ENCODE results near the gene NUDT21. TPM values are rescaled to one million over a fixed set of nuclear protein-coding genes. Genes with fewer than 3 reads are reported as not detected.

Gene NUDT21
- total RNA-seq, 1 experiment from 2014 or later, result 218 TPM

GRCh38 chr16:56388209-56388608, 62.9 kb downstream of the NUDT21 start (continued):
- TF ChIP-seq YY1 (IDR thresholded peaks at IDR 0.05; ENCODE audit: extremely low read depth, insufficient replicate concordance, low read depth, low read length) (no peak), JUND (IDR thresholded peaks at IDR 0.05) (no peak), FOSL1 (IDR thresholded peaks at IDR 0.05; ENCODE audit: low read depth) (no peak), TCF7L2 (IDR thresholded peaks at IDR 0.05; ENCODE audit: borderline replicate concordance, extremely low read depth, insufficient read depth, insufficient read length) (no peak), EZH2phosphoT487 (IDR thresholded peaks at IDR 0.05; ENCODE audit: borderline replicate concordance) (no peak), CTCF (IDR thresholded peaks at IDR 0.05 in 2 of 3, conservative IDR thresholded peaks at IDR 0.05 in 1 of 3; ENCODE audit: borderline replicate concordance in 1 of 3, insufficient read depth in 1 of 3, low read depth in 2 of 3, low read length in 2 of 3) (no peak), CBX3 (IDR thresholded peaks at IDR 0.05; ENCODE audit: low read depth) (no peak), EZH2 (IDR thresholded peaks at IDR 0.05) (no peak), POLR2AphosphoS5 (IDR thresholded peaks at IDR 0.05; ENCODE audit: low read depth, low read length) (no peak), ZBTB33 (IDR thresholded peaks at IDR 0.05; ENCODE audit: extremely low read depth, insufficient replicate concordance, low read length) (no peak)

GRCh38 chr16:56387396-56387795, 63.7 kb downstream of the NUDT21 start:
- RAD21 ChIA-PET (ENCODE audit: low non-redundant PET in 1 of 2, low total read pairs in 2 of 2, uncharacterized antibody in 2 of 2, unreplicated experiment in 2 of 2), result no interaction called here
- intact Hi-C loops (cut with micrococcal nuclease), result no loop called here
- DNase-seq (ENCODE audit: low read depth, low spot score) (no peak), ATAC-seq (no peak)
- Histone ChIP-seq H3K4me2 (ENCODE audit: low read length) (no peak overlapping the region), H3K79me2 (ENCODE audit: insufficient read depth, low read length) (peaks cover 3% of the 10 kb centered on the region; the same call in 1 of the 2 replicates), H3K9me3 (ENCODE audit: control insufficient read depth in 1 of 2, insufficient read depth in 1 of 2, low read depth in 1 of 2, low read length in 2 of 2) (no peaks in the 10 kb centered on the region), H3K9me2 (ENCODE audit: insufficient read depth) (no peaks in the 10 kb centered on the region), H3K4me3 (replicated peaks in 1 of 2; ENCODE audit: low read depth in 1 of 2, low read length in 2 of 2) (no peak overlapping the region), H2AFZ (ENCODE audit: low read depth, low read length, poor library complexity, severe bottlenecking) (no peak overlapping the region), H4K20me1 (ENCODE audit: insufficient read depth) (no peaks in the 10 kb centered on the region), H3K36me3 (ENCODE audit: control insufficient read depth in 1 of 2, insufficient read depth in 2 of 2, low read length in 2 of 2) (peaks cover 17 to 42% of the 10 kb centered on the region in 2 experiments), H3K4me1 (ENCODE audit: control insufficient read depth in 1 of 2, insufficient read depth in 2 of 2, low read length in 2 of 2) (peaks cover 2 to 8% of the 10 kb centered on the region in 2 experiments; a peak in 1 of 4 replicates), H3K9ac (ENCODE audit: low read length) (no peak overlapping the region), H3K27me3 (ENCODE audit: insufficient read depth, low read length) (no peaks in the 10 kb centered on the region), H3K27ac (ENCODE audit: low read depth, low read length) (no peak overlapping the region)
- BruUV-seq (replicated peaks), result no TSS peak
- CTCF ChIA-PET, result no interaction called here
- TF ChIP-seq POLR2AphosphoS5 (IDR thresholded peaks at IDR 0.05; ENCODE audit: low read depth, low read length), result no peak
- no peak for TF ChIP-seq EZH2 (IDR thresholded peaks at IDR 0.05)
- TF ChIP-seq CEBPB (IDR thresholded peaks at IDR 0.05; ENCODE audit: low read depth), result no peak
- no peak for TF ChIP-seq SRF (IDR thresholded peaks at IDR 0.05; ENCODE audit: low read depth)
- no peak for TF ChIP-seq ZFX (IDR thresholded peaks at IDR 0.05)
- TF ChIP-seq ZBTB33 (IDR thresholded peaks at IDR 0.05; ENCODE audit: extremely low read depth, insufficient replicate concordance, low read length), result no peak
- TF ChIP-seq EZH2phosphoT487 (IDR thresholded peaks at IDR 0.05; ENCODE audit: borderline replicate concordance), result no peak
- no peak for TF ChIP-seq FOSL1 (IDR thresholded peaks at IDR 0.05; ENCODE audit: low read depth)
- no peak for TF ChIP-seq CTCF (IDR thresholded peaks at IDR 0.05 in 2 of 3, conservative IDR thresholded peaks at IDR 0.05 in 1 of 3; ENCODE audit: borderline replicate concordance in 1 of 3, insufficient read depth in 1 of 3, low read depth in 2 of 3, low read length in 2 of 3)
- no peak for TF ChIP-seq SIN3A (IDR thresholded peaks at IDR 0.05; ENCODE audit: low read depth)
- POLR2A ChIA-PET, result no interaction called here

Measured in HCT116 (cell line).